ENCODE measurements around the gene SCARB1. TPM values are rescaled to one million over a fixed set of nuclear protein-coding genes. Genes with fewer than 3 reads are reported as not detected.

Gene SCARB1
- total RNA-seq, 1 donor from 2014 or later: 10.2 TPM

- intact Hi-C loops (cut with micrococcal nuclease): loop anchor here (10.0 kb wide), 1 partner anchor 146 kb away; no protein-coding TSS in a partner anchor
Measured at GRCh38 chr12:124778411-124778810, 85.3 kb downstream of the SCARB1 start.

GRCh38 chr12:124777399-124778372, 86.0 kb downstream of the SCARB1 start:
- intact Hi-C loops (cut with micrococcal nuclease): loop anchor here (10.0 kb wide), 1 partner anchor 147 kb away; no protein-coding TSS in a partner anchor

GRCh38 chr12:124776125-124776513, 87.5 kb downstream of the SCARB1 start:
- intact Hi-C loops (cut with micrococcal nuclease): loop anchor here (10.0 kb wide), 1 partner anchor 149 kb away; no protein-coding TSS in a partner anchor

GRCh38 chr12:124774462-124775167, 89.0 kb downstream of the SCARB1 start:
- intact Hi-C loops (cut with micrococcal nuclease): loop anchor here (1.0 to 10.0 kb wide), 4 partner anchors 61 to 321 kb away; no protein-coding TSS in a partner anchor

GRCh38 chr12:124774054-124774461, 89.6 kb downstream of the SCARB1 start:
- intact Hi-C loops (cut with micrococcal nuclease): loop anchor here (1.0 to 10.0 kb wide), 4 partner anchors 61 to 321 kb away; no protein-coding TSS in a partner anchor

- intact Hi-C loops (cut with micrococcal nuclease): loop anchor here (1.0 to 10.0 kb wide), 2 partner anchors 152 to 736 kb away; no protein-coding TSS in a partner anchor
Measured at GRCh38 chr12:124772289-124773170, 91.1 kb downstream of the SCARB1 start.

GRCh38 chr12:124771462-124772288, 92.0 kb downstream of the SCARB1 start:
- intact Hi-C loops (cut with micrococcal nuclease): loop anchor here (1.0 to 10.0 kb wide), 2 partner anchors 153 to 735 kb away; no protein-coding TSS in a partner anchor

- intact Hi-C loops (cut with micrococcal nuclease): loop anchor here (10.0 kb wide), 1 partner anchor 154 kb away; no protein-coding TSS in a partner anchor
Measured at GRCh38 chr12:124770728-124771127, 92.9 kb downstream of the SCARB1 start.

GRCh38 chr12:124769881-124770512, 93.7 kb downstream of the SCARB1 start:
- intact Hi-C loops (cut with micrococcal nuclease): loop anchor here (5.0 to 10.0 kb wide), 2 partner anchors 155 to 448 kb away; no protein-coding TSS in a partner anchor

GRCh38 chr12:124769163-124769530, 94.5 kb downstream of the SCARB1 start:
- intact Hi-C loops (cut with micrococcal nuclease): loop anchor here (5.0 kb wide), 1 partner anchor 447 kb away; no protein-coding TSS in a partner anchor

- intact Hi-C loops (cut with micrococcal nuclease): loop anchor here (5.0 kb wide), 1 partner anchor 446 kb away; no protein-coding TSS in a partner anchor
Measured at GRCh38 chr12:124768452-124769162, 95.1 kb downstream of the SCARB1 start.

GRCh38 chr12:124767066-124767821, 96.4 kb downstream of the SCARB1 start:
- intact Hi-C loops (cut with micrococcal nuclease): loop anchor here (1.0 to 5.0 kb wide), 4 partner anchors 200 to 731 kb away; partner anchors contain the start of gene NCOR2

GRCh38 chr12:124766727-124767065, 97.0 kb downstream of the SCARB1 start:
- intact Hi-C loops (cut with micrococcal nuclease): loop anchor here (1.0 to 5.0 kb wide), 4 partner anchors 200 to 730 kb away; partner anchors contain the start of gene NCOR2

- intact Hi-C loops (cut with micrococcal nuclease): loop anchor here (2.0 to 5.0 kb wide), 2 partner anchors 199 to 444 kb away; partner anchors contain the start of gene NCOR2
Measured at GRCh38 chr12:124765581-124766489, 97.8 kb downstream of the SCARB1 start.

GRCh38 chr12:124764870-124765580, 98.6 kb downstream of the SCARB1 start:
- intact Hi-C loops (cut with micrococcal nuclease): loop anchor here (5.0 kb wide), 1 partner anchor 443 kb away; no protein-coding TSS in a partner anchor

- intact Hi-C loops (cut with micrococcal nuclease): no loop called here
Measured at GRCh38 chr12:124764451-124764850, 99.2 kb downstream of the SCARB1 start.

All from T-helper 2 cell treated with Interferon-gamma antibody and Interleukin-4, amounts not matched to agents 100 ng/mL and 5 ng/mL, for 36 hours (primary cell).